Measurements from ENCODE around the gene SIRPD. TPM values are rescaled to one million over a fixed set of nuclear protein-coding genes. Genes with fewer than 3 reads are reported as not detected.

SIRPD gene
- total RNA-seq, 1 donor from 2014 or later = not detected

DNA sequence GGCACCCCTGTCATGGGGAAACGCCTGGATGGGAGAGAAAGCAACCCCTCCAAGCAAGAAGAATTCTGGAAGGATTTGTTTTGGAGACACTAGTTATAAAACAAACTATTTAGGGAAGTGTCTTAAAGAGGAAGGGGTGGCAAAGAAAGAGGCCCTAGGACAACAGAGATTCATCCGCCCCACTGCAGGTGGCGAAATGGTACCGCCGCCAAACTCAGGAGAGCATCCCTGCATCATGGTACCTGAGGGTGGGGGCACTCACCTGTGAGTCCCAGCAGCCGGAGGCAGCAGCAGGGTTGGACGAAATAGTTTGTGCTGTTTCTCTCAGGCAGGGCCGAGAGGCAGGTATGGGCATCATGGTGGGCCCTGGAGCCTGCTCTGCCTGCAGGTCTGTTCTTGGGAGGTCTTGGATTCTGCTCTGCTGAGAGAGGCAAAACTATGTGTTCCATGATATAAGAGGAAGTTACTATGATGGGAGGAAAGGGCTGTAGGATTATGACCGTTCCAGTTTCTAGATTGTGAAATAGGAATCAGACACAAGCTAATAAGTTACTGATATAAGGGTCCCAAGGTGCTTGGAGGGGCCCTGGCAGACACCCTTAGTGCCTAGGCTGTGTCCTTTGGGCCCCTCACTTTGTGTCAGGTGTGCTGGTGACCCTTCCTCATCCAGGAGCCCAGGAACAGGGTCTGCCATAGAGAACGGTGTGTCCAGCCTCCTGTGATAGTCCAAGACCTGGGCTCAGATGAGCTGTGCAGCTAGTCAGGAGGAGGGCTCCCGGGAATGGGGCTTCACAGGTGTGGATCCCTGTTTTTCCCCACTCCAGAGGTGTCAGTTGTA, 20.4 kb downstream of the SIRPD start:
- Histone ChIP-seq H3K4me3 (ENCODE audit: low read depth, low read length) (no peak overlapping the region), H3K27me3 (ENCODE audit: control insufficient read depth, insufficient read depth, low read length) (no peaks in the 10 kb centered on the region), H3K36me3 (ENCODE audit: control insufficient read depth, insufficient read depth, low read length) (no peaks in the 10 kb centered on the region)
- FAIRE-seq (no peak), DNase-seq (ENCODE audit: low read depth) (no peak)
- TF ChIP-seq, protein P1, sequence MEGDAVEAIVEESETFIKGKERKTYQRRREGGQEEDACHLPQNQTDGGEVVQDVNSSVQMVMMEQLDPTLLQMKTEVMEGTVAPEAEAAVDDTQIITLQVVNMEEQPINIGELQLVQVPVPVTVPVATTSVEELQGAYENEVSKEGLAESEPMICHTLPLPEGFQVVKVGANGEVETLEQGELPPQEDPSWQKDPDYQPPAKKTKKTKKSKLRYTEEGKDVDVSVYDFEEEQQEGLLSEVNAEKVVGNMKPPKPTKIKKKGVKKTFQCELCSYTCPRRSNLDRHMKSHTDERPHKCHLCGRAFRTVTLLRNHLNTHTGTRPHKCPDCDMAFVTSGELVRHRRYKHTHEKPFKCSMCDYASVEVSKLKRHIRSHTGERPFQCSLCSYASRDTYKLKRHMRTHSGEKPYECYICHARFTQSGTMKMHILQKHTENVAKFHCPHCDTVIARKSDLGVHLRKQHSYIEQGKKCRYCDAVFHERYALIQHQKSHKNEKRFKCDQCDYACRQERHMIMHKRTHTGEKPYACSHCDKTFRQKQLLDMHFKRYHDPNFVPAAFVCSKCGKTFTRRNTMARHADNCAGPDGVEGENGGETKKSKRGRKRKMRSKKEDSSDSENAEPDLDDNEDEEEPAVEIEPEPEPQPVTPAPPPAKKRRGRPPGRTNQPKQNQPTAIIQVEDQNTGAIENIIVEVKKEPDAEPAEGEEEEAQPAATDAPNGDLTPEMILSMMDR (IDR thresholded peaks at IDR 0.05; ENCODE audit: insufficient read depth, low read length, severe bottlenecking) = no peak

- no peaks in the 10 kb centered on the region for H3K36me3 ChIP-seq (ENCODE audit: control insufficient read depth, insufficient read depth, low read length)
- TF ChIP-seq, protein P1 (IDR thresholded peaks at IDR 0.05; ENCODE audit: insufficient read depth, low read length, severe bottlenecking) = no peak
- no peak for FAIRE-seq
- H3K4me3 ChIP-seq (ENCODE audit: low read depth, low read length) = no peak overlapping the region
- no peak for DNase-seq (ENCODE audit: low read depth)
- H3K27me3 ChIP-seq (ENCODE audit: control insufficient read depth, insufficient read depth, low read length) = no peaks in the 10 kb centered on the region
Measured at GRCh38 chr20:1535420-1536175, 21.9 kb downstream of the SIRPD start.

- H3K36me3 ChIP-seq (ENCODE audit: control insufficient read depth, insufficient read depth, low read length) = no peaks in the 10 kb centered on the region
- no peaks in the 10 kb centered on the region for H3K27me3 ChIP-seq (ENCODE audit: control insufficient read depth, insufficient read depth, low read length)
- H3K4me3 ChIP-seq (ENCODE audit: low read depth, low read length) = no peak overlapping the region
- DNase-seq (ENCODE audit: low read depth) (no peak), FAIRE-seq (no peak)
- TF ChIP-seq, protein P1 (IDR thresholded peaks at IDR 0.05; ENCODE audit: insufficient read depth, low read length, severe bottlenecking) = no peak
Measured at GRCh38 chr20:1534526-1534925, 23.0 kb downstream of the SIRPD start.

DNA sequence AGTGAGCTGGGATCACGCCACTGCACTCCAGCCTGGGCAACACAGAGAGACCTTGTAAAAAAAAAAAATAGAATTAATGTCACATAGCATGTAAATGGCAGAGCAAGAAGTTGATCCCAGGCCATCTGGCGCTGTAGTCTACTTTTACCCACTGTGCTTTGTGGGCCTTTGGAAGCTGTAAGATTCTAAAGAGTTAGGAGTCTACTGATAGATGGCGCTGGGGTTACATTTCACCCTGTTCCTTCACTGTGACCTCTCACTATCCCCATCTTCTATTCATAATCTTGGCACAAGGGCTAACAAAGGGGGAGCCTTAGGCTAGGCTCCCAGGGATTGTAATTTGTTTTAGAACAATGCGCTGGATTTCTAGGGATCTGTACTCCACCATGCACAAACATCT, 24.4 kb downstream of the SIRPD start:
- no peak overlapping the region for H3K4me3 ChIP-seq (ENCODE audit: low read depth, low read length)
- TF ChIP-seq, protein P1 (IDR thresholded peaks at IDR 0.05; ENCODE audit: insufficient read depth, low read length, severe bottlenecking) = no peak
- DNase-seq (ENCODE audit: low read depth) (peak; percentile 14), FAIRE-seq (no peak)
- H3K27me3 ChIP-seq (ENCODE audit: control insufficient read depth, insufficient read depth, low read length) = no peaks in the 10 kb centered on the region
- no peaks in the 10 kb centered on the region for H3K36me3 ChIP-seq (ENCODE audit: control insufficient read depth, insufficient read depth, low read length)

DNA sequence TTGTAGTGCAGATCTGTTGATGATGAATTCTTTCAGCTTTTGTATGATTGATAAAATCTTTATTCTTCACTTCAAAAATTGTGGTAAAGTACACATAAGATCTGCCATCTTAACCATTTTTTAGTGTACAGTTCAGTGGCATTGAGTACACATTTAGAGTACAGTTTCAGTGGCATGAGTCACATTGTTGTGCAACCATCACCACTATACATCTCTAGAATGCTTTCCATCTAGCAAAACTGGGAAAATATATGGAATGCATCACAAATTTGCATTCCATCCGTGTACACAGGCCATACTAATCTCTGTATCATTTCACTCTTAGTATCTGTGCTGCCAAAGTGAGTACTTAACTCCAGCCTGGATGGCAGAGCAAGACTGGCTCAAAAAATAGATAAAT, 28.7 kb downstream of the SIRPD start:
- FAIRE-seq = no peak

More for the DNA sequence above, 28.7 kb downstream of the SIRPD start:
- no peak overlapping the region for H3K4me3 ChIP-seq (ENCODE audit: low read depth, low read length)
- no peaks in the 10 kb centered on the region for H3K36me3 ChIP-seq (ENCODE audit: control insufficient read depth, insufficient read depth, low read length)
- DNase-seq (ENCODE audit: low read depth) = peak; percentile 73
- TF ChIP-seq, protein P1 (IDR thresholded peaks at IDR 0.05; ENCODE audit: insufficient read depth, low read length, severe bottlenecking) = no peak
- H3K27me3 ChIP-seq (ENCODE audit: control insufficient read depth, insufficient read depth, low read length) = no peaks in the 10 kb centered on the region

All from bronchial epithelial cell (primary cell).